GM20000 (cell line): Measurements from ENCODE around the gene HADH.

Source experiments
- DNase-seq: peaks from one replicate; pipeline ENCODE4 v3.0.0; 2012; ENCODE audit warnings: low spot score
- CTCF ChIP-seq: IDR thresholded peaks from 2 replicates; pipeline ENCODE4 v1.5.1; 2012; ENCODE audit warnings: mild to moderate bottlenecking, control low read depth; ENCODE audit errors: extremely low read depth, missing control alignments

Gene HADH

GRCh38 chr4:108034565-108034964, 44.9 kb downstream of the HADH start:
- TF ChIP-seq CTCF: no peak
- no peak for DNase-seq

- no peak for TF ChIP-seq CTCF
- DNase-seq: no peak
These were observed 46.0 kb downstream of the HADH start for GRCh38 chr4:108035691-108036090.

- DNase-seq: peak; percentile 72
- no peak for TF ChIP-seq CTCF
These were observed 46.5 kb downstream of the HADH start for GRCh38 chr4:108036213-108036612.

- no peak for DNase-seq
- TF ChIP-seq CTCF: no peak
These were observed 48.2 kb downstream of the HADH start for GRCh38 chr4:108037884-108038283.

- DNase-seq: no peak
- no peak for TF ChIP-seq CTCF
These were observed 53.2 kb downstream of the HADH start for GRCh38 chr4:108042927-108043326.

- DNase-seq: no peak
- TF ChIP-seq CTCF: no peak
These were observed 53.8 kb downstream of the HADH start for GRCh38 chr4:108043526-108043925.

GRCh38 chr4:108044951-108045686, 55.4 kb downstream of the HADH start:
- DNase-seq: no peak
- TF ChIP-seq CTCF: no peak
